Activated T-helper 17 cell treated with anti-CD3 and anti-CD28 coated beads, Interleukin-2, amount 50 U/mL, for 72 hours (primary cell): ENCODE data around the gene PTPRN2. TPM values are rescaled to one million over a fixed set of nuclear protein-coding genes. Genes with fewer than 3 reads are reported as not detected.

Source experiments
- ATAC-seq: fragments of 150-1000 bp; cut with Tn5 transposase; replicated peaks from 2 replicates; pipeline ENCODE4 v1.10.0; 2021; ENCODE audit warnings: mild to moderate bottlenecking, moderate library complexity
- H3K27ac Mint-ChIP-seq: one replicate; pipeline ENCODE4 v1.8.0; 2022; ENCODE audit warnings: mixed read lengths
- H3K27me3 Mint-ChIP-seq: one replicate; pipeline ENCODE4 v1.8.0; 2022; ENCODE audit warnings: mixed read lengths
- H3K36me3 Mint-ChIP-seq: one replicate; pipeline ENCODE4 v1.8.0; 2022; ENCODE audit warnings: low read depth, mild to moderate bottlenecking, mixed read lengths
- H3K4me1 Mint-ChIP-seq: one replicate; pipeline ENCODE4 v1.8.0; 2022; ENCODE audit warnings: mixed read lengths
- H3K4me3 Mint-ChIP-seq: one replicate; pipeline ENCODE4 v1.8.0; 2022; ENCODE audit warnings: mild to moderate bottlenecking, mixed read lengths
- H3K9me3 Mint-ChIP-seq: one replicate; pipeline ENCODE4 v1.8.0; 2022; ENCODE audit warnings: mixed read lengths
- total RNA-seq, 2 donors: library from RNA; stranded (reverse); gene quantifications; one replicate each; pipeline ENCODE4 v1.2.3, GENCODE V29; 2022

The PTPRN2 gene
- total RNA-seq, 2 donors from 2014 or later, result 0.48 to 1.4 TPM

DNA sequence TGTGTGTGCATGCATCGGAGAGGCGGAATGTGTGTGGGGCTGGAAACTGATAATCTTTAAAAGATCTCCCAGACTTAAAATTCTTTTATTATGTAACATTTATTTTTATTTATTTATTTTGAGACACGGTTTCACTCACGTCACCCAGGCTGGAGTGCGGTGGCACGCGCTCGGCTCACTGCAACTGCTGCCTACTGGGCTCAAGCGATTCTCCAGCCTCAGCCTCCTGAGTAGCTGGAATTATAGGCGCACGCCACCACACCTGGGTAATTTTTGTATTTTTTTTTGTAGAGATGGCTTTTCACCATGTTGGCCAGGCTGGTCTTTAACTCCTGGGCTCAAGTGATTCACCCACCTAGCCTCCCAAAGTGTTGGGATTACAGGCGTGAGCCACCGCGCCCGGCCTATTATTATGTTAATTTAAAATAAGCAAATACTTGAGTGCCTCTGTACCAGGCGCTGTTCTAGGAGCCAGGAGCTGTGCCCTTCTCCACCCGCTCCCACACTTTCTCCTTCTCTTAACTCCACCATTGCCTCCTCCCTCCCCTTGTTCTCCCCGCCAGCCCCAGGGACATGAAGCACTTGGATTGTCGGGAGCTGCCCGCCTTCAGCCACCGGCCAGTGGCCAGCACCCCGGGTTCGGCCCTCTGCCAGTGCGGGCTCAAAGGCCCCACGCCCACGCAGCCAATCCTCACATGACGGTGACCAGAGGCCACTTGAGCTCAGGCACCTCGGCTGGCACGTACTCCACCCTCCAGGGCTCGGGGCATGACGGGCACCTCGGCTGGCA is 1087.3 kb downstream of the PTPRN2 start:
- peaks cover 23% of the 10 kb centered on the region for H3K4me1 Mint-ChIP-seq
- peaks cover 5% of the 10 kb centered on the region for H3K9me3 Mint-ChIP-seq
- H3K27ac Mint-ChIP-seq, result no peak overlapping the region
- H3K4me3 Mint-ChIP-seq, result no peak overlapping the region
- H3K36me3 Mint-ChIP-seq, result no peaks in the 10 kb centered on the region
- no peak for ATAC-seq
- no peaks in the 10 kb centered on the region for H3K27me3 Mint-ChIP-seq

DNA sequence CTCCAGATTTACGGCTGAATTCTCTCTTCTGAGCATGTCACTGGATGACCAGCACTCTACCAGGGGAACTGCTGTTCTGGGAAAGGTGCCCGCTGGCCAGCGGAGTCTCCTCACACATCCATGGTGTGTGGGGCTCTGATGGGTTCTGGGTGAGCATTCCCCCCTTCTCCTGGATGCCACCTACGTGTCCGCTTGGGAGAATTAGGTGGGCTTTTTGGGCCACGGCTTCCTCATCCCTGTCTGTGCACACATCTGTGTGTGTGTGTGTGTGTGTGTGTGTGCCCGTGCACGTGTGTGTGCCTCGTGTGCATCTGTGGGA is 1087.8 kb downstream of the PTPRN2 start:
- Mint-ChIP-seq H3K36me3 (no peaks in the 10 kb centered on the region), H3K4me3 (no peak overlapping the region), H3K27me3 (no peaks in the 10 kb centered on the region), H3K4me1 (peaks cover 23% of the 10 kb centered on the region), H3K27ac (peak overlapping the region; percentile 23), H3K9me3 (no peaks in the 10 kb centered on the region)
- no peak for ATAC-seq

DNA sequence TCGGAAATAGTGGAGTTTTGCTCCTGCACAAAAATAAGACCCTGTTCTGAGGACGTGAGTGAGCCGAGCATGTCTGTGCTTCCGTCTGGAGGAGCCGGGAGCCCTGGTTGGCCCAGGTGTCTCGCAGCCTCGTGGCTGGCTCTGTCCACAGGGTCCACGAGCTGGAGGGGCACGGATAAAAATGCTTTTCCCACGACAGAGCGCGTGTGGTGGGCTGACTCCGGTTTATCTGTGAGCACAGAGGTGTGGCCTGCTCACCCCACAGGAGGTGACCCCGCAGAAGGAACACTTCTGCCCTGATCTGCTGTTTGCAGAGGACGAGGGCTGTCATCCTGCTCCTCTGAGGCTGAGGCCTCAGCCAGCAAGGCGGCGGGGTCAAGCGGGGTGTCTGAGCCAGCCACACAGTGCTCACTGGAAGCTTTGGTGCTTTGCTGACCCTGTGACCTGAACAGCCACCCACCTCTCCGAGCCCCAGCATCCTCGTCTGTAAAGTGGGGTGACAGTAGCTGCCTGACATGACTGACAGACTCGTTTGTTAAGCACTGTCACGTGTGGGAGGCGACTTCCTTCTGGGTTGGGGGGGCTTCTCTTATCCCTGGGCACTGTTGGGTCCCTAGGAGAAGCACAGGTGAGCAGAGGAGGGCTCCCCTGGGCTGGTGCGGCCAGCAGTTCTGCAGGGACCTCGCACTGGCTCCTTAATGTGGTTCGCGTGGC is 1088.3 kb downstream of the PTPRN2 start:
- ATAC-seq, result no peak
- Mint-ChIP-seq H3K4me1 (peaks cover 24% of the 10 kb centered on the region), H3K4me3 (no peak overlapping the region), H3K27ac (peak overlapping the region; percentile 23), H3K36me3 (no peaks in the 10 kb centered on the region), H3K27me3 (no peaks in the 10 kb centered on the region), H3K9me3 (no peaks in the 10 kb centered on the region)

DNA sequence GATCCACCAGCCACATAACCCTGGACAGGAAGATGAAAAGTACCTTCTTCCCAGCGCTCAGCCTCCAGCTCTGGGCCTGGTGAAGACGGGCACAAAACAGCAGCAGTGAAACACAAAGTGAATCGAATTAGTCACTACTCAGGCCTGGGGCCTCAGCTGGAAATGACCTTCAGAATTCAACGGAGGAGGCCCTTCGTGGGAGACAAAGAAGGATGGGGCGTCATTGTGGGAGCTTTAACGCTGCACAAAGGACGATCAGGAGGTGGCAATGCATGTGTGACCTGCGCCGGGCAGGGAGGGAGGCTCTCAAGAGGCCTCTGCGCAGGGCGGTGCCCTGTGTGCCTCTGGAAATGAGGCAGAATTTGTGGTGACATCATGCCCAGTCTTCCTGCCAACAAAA is 1089.0 kb downstream of the PTPRN2 start:
- no peaks in the 10 kb centered on the region for H3K9me3 Mint-ChIP-seq
- no peak overlapping the region for H3K27ac Mint-ChIP-seq
- H3K36me3 Mint-ChIP-seq, result no peaks in the 10 kb centered on the region
- H3K4me3 Mint-ChIP-seq, result no peak overlapping the region
- ATAC-seq, result no peak
- no peaks in the 10 kb centered on the region for H3K27me3 Mint-ChIP-seq
- H3K4me1 Mint-ChIP-seq, result peaks cover 30% of the 10 kb centered on the region

DNA sequence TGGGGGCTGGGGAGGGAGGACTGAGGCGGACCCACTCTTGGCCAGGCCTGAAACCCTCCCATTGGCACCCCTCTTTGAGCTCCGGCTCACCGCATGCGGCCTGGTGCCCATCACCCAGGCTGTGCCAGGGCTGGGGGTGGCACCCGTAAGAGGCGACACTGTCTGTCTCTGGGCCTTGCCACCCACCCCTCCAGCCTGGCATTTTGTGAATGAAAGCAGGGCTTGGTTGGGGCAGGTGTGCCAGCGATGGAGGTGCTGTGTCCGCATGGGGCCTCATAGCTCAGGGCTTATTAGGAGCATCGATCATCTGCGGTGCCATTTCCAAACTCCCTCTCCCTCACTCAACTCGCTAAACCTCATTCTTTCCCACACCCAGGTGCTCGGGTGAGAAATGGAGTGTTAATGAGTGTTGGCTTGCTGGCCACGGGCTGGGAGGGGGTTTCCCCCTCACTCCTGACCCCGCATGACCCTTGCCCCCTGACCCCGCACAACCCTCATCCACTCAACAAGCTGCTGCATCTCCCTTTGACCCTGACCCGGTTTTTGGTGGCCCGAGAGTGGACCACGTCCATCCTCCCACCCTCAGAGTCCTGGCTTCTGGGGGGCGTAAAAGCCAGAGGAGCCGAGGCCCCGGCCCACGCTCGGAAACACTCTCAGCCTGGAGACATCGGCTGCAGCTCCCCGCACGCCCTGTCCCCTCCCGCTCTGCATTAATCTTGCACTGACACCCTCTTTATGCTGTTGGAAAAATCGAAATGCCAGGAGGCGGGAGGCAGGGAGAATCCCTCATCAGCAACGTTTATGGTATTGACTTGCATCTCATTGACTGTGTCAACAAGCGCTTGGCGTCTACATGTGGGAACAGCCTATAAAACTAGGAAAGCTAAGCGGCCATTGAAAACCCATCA is 1089.6 kb downstream of the PTPRN2 start:
- Mint-ChIP-seq H3K36me3 (no peaks in the 10 kb centered on the region), H3K4me1 (peaks cover 28% of the 10 kb centered on the region), H3K27me3 (peaks cover 6% of the 10 kb centered on the region), H3K4me3 (no peak overlapping the region), H3K27ac (no peak overlapping the region), H3K9me3 (no peaks in the 10 kb centered on the region)
- no peak for ATAC-seq

DNA sequence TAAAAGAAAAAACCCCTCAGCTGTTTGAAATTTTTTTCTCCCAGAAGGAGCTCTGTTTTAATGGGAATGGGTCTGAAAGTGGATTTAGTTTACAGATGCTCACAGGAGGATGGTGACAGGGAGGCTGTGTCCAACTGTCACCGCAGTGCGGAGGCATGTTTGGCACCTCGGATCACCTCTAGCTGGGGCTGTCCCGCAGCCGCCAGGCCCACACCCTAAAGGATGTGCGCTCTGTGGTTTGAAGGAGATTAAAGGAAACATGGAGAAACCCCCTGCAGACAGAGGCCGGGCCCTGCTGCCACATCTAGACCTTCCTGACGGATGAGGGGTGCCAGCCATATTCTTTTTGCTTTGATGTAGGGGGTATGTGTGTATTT is 1090.3 kb downstream of the PTPRN2 start:
- Mint-ChIP-seq H3K4me1 (peaks cover 21% of the 10 kb centered on the region), H3K27ac (no peak overlapping the region), H3K36me3 (no peaks in the 10 kb centered on the region), H3K4me3 (no peak overlapping the region), H3K27me3 (peaks cover 9% of the 10 kb centered on the region), H3K9me3 (peaks cover 2% of the 10 kb centered on the region)
- ATAC-seq, result no peak

DNA sequence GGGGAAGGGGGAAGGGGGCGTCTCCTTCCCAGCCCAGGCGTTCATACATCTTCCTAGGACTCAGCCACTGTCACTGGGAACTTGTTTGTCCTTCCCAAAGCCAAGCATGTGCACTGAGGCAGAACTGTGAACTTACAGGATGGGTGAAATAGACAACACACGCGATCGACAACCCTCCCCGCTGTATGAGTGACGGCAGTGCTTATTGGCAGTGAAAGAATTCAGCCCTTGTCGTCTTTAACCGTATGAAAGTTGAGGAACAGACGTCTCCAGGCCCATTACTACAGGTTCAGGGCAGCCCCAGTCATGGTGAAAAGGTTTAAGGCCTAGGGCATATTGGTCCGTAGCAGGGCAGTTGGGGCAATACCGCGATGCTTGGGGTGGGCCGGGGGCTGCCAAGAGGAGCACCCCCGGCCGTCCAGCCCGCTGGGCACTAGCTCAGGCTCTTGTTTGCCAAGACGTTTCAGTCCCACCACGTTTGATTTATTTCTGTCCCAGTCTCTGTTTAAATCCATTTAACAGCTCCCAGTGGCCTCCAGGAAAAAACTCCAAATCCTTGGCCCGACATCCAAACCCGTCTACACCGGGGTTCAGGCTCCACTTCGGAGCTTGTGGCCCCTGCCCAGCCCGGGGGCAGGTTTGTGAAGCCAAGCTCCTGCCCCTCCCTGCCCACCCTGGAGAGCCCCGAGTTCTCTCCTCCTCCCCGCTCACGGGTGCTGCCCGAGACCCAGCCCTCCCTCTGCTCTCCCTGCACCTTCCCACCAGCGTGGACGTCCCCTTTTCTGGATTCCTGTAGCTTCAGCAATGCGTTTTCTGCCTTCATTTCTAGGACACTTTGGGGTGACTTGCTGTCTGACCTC is 1091.0 kb downstream of the PTPRN2 start:
- peaks cover 5% of the 10 kb centered on the region for H3K9me3 Mint-ChIP-seq
- H3K36me3 Mint-ChIP-seq, result no peaks in the 10 kb centered on the region
- no peak for ATAC-seq
- H3K4me1 Mint-ChIP-seq, result peaks cover 14% of the 10 kb centered on the region
- peaks cover 11% of the 10 kb centered on the region for H3K27me3 Mint-ChIP-seq
- H3K27ac Mint-ChIP-seq, result no peak overlapping the region
- no peak overlapping the region for H3K4me3 Mint-ChIP-seq

DNA sequence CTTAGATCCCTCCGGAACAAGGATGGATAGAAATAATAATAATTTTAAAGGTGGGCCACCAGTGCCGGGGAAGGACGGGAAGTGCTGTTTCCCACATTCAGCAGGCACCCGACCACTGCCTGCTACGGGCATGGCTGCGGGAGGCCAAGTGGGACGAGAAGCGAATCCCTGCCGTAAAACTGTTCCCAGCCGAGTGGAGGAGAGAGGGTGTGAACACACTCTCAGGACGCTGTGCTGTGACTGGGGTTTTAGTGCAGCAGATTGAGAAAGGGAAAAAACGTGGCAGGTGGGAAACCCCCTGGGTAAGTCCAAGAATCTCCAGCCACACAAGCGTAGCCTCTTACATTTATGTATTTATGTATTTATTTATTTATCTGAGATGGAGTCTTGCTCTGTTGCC is 1092.0 kb downstream of the PTPRN2 start:
- Mint-ChIP-seq H3K4me1 (peaks cover 15% of the 10 kb centered on the region), H3K27me3 (peaks cover 11% of the 10 kb centered on the region), H3K9me3 (peaks cover 6% of the 10 kb centered on the region), H3K36me3 (no peaks in the 10 kb centered on the region), H3K4me3 (peak overlapping the region; percentile 59), H3K27ac (peak overlapping the region; percentile 77)
- peak; percentile 67 for ATAC-seq

DNA sequence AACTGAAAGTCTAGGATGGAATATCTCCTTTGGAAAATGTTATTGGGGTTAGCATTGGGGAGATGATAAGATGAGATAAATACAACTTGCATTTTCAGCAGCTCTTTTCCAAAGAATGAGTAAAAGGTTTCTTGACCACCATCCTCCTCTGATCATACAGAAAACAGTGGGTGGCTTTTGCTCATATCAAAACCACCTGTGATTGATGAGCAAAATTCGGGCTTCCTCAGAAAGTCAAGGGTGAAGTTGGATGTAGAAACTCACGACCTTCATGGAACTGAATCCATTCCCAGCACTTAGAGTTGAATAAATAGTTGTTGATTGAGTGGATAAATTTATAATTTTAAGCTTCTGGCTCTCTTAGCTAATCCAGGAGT is 1092.5 kb downstream of the PTPRN2 start:
- Mint-ChIP-seq H3K9me3 (peaks cover 8% of the 10 kb centered on the region), H3K4me1 (peaks cover 18% of the 10 kb centered on the region), H3K4me3 (peak overlapping the region; percentile 59), H3K27ac (peak overlapping the region; percentile 77), H3K27me3 (peaks cover 11% of the 10 kb centered on the region), H3K36me3 (no peaks in the 10 kb centered on the region)
- ATAC-seq, result peak; percentile 65

DNA sequence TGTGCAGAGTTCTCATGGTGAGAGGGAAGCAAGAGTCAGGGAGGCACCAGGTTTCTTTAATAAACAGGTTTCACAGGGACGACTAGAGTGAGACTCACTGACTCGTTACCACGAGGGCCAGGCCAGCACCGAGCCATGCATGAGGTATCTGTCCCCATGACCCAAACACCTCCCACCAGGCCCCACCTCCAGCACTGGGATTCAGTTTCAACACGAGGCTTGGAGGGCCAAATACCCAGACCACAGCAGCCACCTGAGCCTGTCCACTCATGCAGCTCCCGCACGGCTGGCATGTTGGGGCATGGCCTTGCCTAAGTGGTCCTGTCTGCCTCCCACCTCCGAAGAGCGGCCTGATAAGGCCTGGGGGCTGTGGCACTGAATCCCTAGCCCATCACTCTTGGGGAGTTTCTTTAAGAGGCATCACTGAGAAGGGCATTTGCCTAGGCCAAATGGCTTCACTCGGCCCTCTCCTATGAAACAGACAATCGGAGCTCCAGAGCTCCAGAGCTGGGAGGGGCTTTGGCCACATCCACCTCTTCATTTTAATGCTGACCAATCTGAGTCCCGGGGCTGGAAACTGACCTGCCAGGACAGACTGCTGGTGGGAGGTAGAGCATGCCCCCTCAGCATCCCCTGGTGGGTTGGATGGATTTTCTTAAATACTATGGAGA is 1093.0 kb downstream of the PTPRN2 start:
- peaks cover 14% of the 10 kb centered on the region for H3K4me1 Mint-ChIP-seq
- peak overlapping the region; percentile 59 for H3K4me3 Mint-ChIP-seq
- peaks cover 8% of the 10 kb centered on the region for H3K9me3 Mint-ChIP-seq
- peaks cover 11% of the 10 kb centered on the region for H3K27me3 Mint-ChIP-seq
- peak; percentile 14 for ATAC-seq
- peak overlapping the region; percentile 77 for H3K27ac Mint-ChIP-seq
- no peaks in the 10 kb centered on the region for H3K36me3 Mint-ChIP-seq

DNA sequence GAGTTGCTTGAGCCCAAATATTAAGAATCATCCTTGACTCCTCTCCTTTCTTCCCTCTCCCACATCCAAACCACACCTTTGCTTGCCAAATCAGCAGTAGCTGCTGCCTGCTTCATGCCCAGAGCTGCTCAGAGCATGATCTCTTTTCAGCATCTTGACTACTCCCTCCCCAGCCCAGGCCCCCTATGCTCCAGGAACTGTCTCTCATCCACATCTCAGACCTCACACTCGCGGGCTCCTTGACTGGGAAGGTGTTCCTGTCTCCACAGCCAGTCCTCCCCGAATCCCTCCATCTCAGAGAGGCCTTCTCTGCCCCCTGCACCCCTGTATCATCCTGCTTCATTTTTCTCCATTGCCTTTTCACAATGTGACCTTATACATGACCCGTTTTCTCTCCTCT is 1093.8 kb downstream of the PTPRN2 start:
- Mint-ChIP-seq H3K36me3 (no peaks in the 10 kb centered on the region), H3K27ac (no peak overlapping the region), H3K4me3 (peak overlapping the region; percentile 4), H3K4me1 (peaks cover 13% of the 10 kb centered on the region), H3K9me3 (peaks cover 8% of the 10 kb centered on the region), H3K27me3 (peaks cover 11% of the 10 kb centered on the region)
- no peak for ATAC-seq

DNA sequence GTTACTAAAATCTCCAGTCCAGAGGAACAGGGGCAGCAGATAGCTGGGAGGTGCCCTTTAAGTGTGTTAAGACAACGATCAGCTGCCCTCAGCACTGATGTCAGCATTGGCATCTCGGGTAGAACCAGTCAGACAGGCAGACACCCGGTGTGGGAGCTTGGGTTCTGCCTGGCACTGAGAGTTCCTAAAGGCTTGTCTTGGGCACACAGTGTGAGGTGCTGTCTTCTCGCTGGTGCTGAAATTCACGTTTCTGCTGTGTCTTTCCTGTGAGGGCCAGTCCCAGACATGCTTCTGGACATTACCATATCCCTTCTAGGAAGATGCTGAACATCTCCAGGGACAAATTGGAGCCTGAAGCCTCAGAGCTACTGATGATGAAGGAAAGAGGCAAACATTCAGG is 1094.6 kb downstream of the PTPRN2 start:
- no peak overlapping the region for H3K4me3 Mint-ChIP-seq
- ATAC-seq, result no peak
- H3K9me3 Mint-ChIP-seq, result peaks cover 8% of the 10 kb centered on the region
- no peaks in the 10 kb centered on the region for H3K36me3 Mint-ChIP-seq
- H3K4me1 Mint-ChIP-seq, result peaks cover 13% of the 10 kb centered on the region
- H3K27ac Mint-ChIP-seq, result no peak overlapping the region
- peaks cover 11% of the 10 kb centered on the region for H3K27me3 Mint-ChIP-seq

DNA sequence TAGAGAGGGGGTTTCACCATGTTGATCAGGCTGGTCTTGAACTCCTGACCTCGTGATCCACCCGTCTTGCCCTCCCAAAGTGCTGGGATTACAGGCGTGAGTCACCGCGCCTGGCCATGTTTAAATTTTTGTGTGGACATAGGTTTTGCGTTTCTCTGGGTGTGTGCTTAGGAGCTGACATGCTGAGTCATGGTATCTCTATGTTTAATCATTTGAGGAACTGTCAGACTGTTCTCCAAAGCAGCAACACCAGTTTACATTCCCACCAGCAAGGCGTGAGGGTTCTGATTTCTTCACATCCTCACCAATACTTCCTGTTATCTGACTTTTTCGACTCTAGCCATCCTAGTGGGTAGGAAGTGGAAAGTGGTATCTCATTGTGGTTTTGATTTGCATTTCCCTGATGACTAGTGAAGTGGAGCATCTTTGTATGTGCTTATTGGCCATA is 1097.1 kb downstream of the PTPRN2 start:
- Mint-ChIP-seq H3K27ac (peak overlapping the region; percentile 77), H3K9me3 (peaks cover 8% of the 10 kb centered on the region), H3K36me3 (no peaks in the 10 kb centered on the region), H3K4me3 (peak overlapping the region; percentile 39), H3K27me3 (peaks cover 11% of the 10 kb centered on the region), H3K4me1 (peaks cover 13% of the 10 kb centered on the region)
- ATAC-seq, result peak; percentile 85
